Lower lobe of right lung (tissue), 2 donors: ENCODE data around the gene BBX. TPM values are rescaled to one million over a fixed set of nuclear protein-coding genes. Genes with fewer than 3 reads are reported as not detected.

Experiments used
- ATAC-seq, 2 donors: fragments of 200-7000 bp; cut with Tn5 transposase; one replicate each; pipeline ENCODE4 v1.9.1; 2020 to 2022; ENCODE audit warnings: mild to moderate bottlenecking in 2 of 2, moderate library complexity in 2 of 2
- DNase-seq: peaks from one replicate; pipeline ENCODE4 v3.0.0-alpha.2; 2020
- H3K27ac ChIP-seq: fragments of 200-600 bp; one replicate; pipeline ENCODE4 v1.8.0; 2022
- H3K27me3 ChIP-seq: fragments of 200-600 bp; one replicate; pipeline ENCODE4 v1.8.0; 2022; ENCODE audit warnings: low read depth
- H3K36me3 ChIP-seq: fragments of 200-600 bp; one replicate; pipeline ENCODE4 v1.8.0; 2022; ENCODE audit warnings: mild to moderate bottlenecking
- H3K4me1 ChIP-seq: fragments of 200-600 bp; one replicate; pipeline ENCODE4 v1.8.0; 2022
- H3K4me3 ChIP-seq: fragments of 200-600 bp; one replicate; pipeline ENCODE4 v1.8.0; 2022; ENCODE audit warnings: mild to moderate bottlenecking
- H3K9me3 ChIP-seq: fragments of 200-600 bp; one replicate; pipeline ENCODE4 v1.8.0; 2022
- intact Hi-C: fragments of 100-400 bp; cut with DNase I; formaldehyde crosslinking; loops from one replicate; pipeline ENCODE4 v1.11.0; 2022
- total RNA-seq: library from RNA; stranded (reverse); fragmentation: NEBNext Ultra II Directional; extraction: Animal tissue kit (Norgen Biotek cat#: 25700); gene quantifications from one replicate; pipeline ENCODE4 v1.2.1, GENCODE V29; 2021
- TF ChIP-seq, protein P1 (sequence below): fragments of 200-600 bp; IDR thresholded peaks from one replicate; pipeline ENCODE4 v1.8.0; 2022; ENCODE audit warnings: antibody characterized with exemption, mild to moderate bottlenecking
- donor health status: DM: no; HTN: yes; CAD: no; lungs with severe emphysema.

BBX gene
- total RNA-seq, 1 donor from 2014 or later = 58.3 TPM

DNA sequence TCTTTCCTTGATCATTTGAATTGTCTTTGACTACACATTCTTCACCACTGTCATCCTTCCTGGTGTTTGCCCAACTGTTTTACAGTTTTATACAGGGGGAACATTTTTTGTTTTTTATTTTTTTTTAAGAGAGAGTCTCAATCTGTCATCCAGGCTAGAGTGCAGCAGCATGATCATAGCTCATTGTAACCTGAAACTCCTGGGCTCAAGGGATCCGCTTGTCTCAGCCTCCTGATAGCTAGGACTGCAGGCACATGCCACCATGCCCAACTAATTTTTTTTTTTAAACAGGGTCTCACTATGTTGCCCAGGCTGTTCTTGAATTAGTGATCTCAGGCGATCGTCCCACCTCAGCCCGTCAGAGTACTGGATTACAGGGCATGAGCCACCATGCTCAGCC lies 222.6 kb downstream of the BBX start:
- Histone ChIP-seq H3K27ac (no peak overlapping the region), H3K9me3 (no peaks in the 10 kb centered on the region), H3K4me1 (no peaks in the 10 kb centered on the region), H3K36me3 (peaks cover 10% of the 10 kb centered on the region), H3K4me3 (no peak overlapping the region), H3K27me3 (no peaks in the 10 kb centered on the region)
- ATAC-seq (no peak), DNase-seq (no peak)
- TF ChIP-seq, protein P1, sequence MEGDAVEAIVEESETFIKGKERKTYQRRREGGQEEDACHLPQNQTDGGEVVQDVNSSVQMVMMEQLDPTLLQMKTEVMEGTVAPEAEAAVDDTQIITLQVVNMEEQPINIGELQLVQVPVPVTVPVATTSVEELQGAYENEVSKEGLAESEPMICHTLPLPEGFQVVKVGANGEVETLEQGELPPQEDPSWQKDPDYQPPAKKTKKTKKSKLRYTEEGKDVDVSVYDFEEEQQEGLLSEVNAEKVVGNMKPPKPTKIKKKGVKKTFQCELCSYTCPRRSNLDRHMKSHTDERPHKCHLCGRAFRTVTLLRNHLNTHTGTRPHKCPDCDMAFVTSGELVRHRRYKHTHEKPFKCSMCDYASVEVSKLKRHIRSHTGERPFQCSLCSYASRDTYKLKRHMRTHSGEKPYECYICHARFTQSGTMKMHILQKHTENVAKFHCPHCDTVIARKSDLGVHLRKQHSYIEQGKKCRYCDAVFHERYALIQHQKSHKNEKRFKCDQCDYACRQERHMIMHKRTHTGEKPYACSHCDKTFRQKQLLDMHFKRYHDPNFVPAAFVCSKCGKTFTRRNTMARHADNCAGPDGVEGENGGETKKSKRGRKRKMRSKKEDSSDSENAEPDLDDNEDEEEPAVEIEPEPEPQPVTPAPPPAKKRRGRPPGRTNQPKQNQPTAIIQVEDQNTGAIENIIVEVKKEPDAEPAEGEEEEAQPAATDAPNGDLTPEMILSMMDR = no peak
- intact Hi-C loops = no loop called here

DNA sequence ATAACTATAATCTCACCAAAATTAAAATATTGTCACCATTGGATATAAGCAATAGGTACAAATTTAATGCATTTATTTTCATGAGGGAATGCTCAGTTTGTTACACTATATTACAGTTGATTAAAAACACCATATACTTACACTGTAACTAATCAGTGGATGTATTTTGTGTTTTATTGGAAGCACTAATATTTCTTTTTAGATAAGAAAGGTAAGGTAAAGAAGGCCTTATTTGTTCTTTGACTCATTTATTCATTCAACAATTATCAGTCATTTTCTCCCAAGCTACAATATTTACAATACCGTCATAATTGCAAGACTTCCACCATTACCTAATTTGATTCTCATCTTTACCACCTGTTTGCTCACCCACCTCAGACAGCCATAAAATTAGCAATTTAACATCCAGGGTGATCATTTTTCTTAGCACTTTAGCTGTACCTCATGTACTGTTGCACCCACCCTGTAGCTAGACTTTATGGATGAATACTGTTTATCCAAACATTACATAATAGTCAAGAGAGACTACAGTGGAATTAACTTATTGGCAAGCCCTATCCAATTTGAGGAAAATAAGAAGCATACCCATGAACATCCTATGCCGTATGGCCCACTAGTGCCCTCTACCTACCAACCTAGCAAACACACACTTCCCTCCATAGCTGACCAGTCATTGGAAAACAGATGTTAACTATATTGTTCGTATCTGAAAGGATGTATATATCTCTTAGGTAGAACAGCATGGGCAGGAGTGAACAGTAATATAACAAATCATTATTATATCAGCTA lies 229.6 kb downstream of the BBX start:
- H3K4me1 ChIP-seq = no peaks in the 10 kb centered on the region
- intact Hi-C loops = no loop called here
- no peak for DNase-seq

DNA sequence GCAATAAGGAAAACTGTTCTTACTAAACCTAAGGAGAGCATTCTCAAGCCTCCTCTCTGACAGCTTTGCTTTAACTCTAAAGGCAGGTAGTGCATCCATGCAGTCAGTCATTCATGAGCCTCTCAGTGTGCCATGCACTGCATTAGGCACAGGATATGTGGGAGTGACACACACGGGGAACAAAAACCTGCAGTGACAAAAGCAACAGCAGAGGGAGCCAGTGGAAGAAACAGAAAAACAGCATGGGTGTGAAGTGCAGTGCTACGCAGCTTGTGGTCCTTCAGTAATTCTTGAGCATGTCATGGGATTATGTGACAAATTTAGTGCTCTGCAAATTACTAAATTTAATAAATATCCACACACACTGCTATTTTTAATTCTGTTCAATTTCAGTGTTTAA lies 230.7 kb downstream of the BBX start:
- TF ChIP-seq, protein P1 = peak; percentile 46
- Histone ChIP-seq H3K36me3 (peaks cover 25% of the 10 kb centered on the region), H3K4me3 (no peak overlapping the region), H3K9me3 (no peaks in the 10 kb centered on the region), H3K4me1 (no peaks in the 10 kb centered on the region), H3K27ac (no peak overlapping the region), H3K27me3 (no peaks in the 10 kb centered on the region)
- DNase-seq (no peak), ATAC-seq (peak; percentile 60 to 84)
- intact Hi-C loops = no loop called here

More for the DNA sequence above, 229.6 kb downstream of the BBX start:
- Histone ChIP-seq H3K36me3 (peaks cover 26% of the 10 kb centered on the region), H3K27me3 (no peaks in the 10 kb centered on the region), H3K9me3 (no peaks in the 10 kb centered on the region), H3K27ac (no peak overlapping the region), H3K4me3 (no peak overlapping the region)
- TF ChIP-seq, protein P1 = peak; percentile 28
- peak; percentile 30 to 48 for ATAC-seq

DNA sequence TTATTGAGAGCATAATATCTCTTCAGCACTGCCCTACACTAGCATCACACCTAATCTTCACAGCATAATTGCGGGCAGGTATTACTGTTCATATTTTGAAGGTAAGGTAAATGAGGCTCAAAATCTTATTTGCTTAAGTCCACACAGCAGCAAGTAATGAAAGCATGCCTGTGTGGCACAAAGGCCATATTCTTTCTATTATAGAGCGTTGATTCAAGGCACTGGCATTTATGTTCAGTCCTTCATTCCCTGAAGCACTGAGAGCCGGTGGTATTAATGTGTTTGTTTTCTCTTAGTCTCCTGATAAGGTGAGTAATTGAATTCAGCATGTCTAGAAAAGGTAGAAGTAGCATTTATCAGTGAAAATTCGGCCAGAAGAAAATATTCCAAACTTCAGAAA lies 231.2 kb downstream of the BBX start:
- H3K27me3 ChIP-seq = no peaks in the 10 kb centered on the region

DNA sequence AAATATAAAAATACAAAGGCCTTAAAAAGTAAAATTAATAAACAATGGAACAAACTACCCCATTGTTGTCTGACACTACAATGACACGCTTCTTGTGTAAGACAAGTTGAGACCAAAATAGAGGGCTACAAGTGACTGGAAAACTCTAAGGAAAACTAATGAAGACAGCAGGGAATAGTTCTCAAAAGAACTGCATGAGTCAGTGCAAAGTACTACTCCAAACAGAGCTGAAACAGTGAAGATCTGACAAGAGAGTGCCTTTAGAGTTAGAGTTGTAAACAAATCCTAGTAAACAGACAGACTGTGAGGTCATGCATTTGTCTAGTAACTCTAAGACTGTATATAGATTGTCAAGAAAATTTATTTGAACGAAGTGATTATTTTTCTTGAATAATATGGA lies 233.9 kb downstream of the BBX start:
- no peak for ATAC-seq
- no peaks in the 10 kb centered on the region for H3K9me3 ChIP-seq
- H3K4me3 ChIP-seq = no peak overlapping the region
- DNase-seq = no peak
- no peaks in the 10 kb centered on the region for H3K27me3 ChIP-seq
- peaks cover 20% of the 10 kb centered on the region for H3K36me3 ChIP-seq
- no peaks in the 10 kb centered on the region for H3K4me1 ChIP-seq
- TF ChIP-seq, protein P1 = no peak
- H3K27ac ChIP-seq = no peak overlapping the region
- intact Hi-C loops = no loop called here

More for the DNA sequence above, 231.2 kb downstream of the BBX start:
- intact Hi-C loops = no loop called here
- Histone ChIP-seq H3K36me3 (peaks cover 20% of the 10 kb centered on the region), H3K9me3 (no peaks in the 10 kb centered on the region), H3K27ac (no peak overlapping the region), H3K4me3 (no peak overlapping the region), H3K4me1 (no peaks in the 10 kb centered on the region)
- peak in 1 of 2 donors; percentile 45 for ATAC-seq
- TF ChIP-seq, protein P1 = no peak
- no peak for DNase-seq
